HFF-Myc (cell line): Measurements from ENCODE around the gene XRCC1.

ENCODE experiments used
- DNase-seq: peaks from one replicate; pipeline ENCODE4 v3.0.0-alpha.2; 2011; ENCODE audit warnings: low read depth; ENCODE audit errors: extremely low read depth
- H3K4me3 ChIP-seq: replicated peaks from 2 replicates; pipeline ENCODE4 v1.5.1; 2011; ENCODE audit warnings: low read depth, mild to moderate bottlenecking, control low read depth, low read length
- TF ChIP-seq, protein P1 (sequence below): IDR thresholded peaks from 2 replicates; pipeline ENCODE4 v1.5.1; 2012; ENCODE audit warnings: mild to moderate bottlenecking, low read depth, low read length, control low read depth; ENCODE audit errors: missing control alignments

XRCC1 gene

DNA sequence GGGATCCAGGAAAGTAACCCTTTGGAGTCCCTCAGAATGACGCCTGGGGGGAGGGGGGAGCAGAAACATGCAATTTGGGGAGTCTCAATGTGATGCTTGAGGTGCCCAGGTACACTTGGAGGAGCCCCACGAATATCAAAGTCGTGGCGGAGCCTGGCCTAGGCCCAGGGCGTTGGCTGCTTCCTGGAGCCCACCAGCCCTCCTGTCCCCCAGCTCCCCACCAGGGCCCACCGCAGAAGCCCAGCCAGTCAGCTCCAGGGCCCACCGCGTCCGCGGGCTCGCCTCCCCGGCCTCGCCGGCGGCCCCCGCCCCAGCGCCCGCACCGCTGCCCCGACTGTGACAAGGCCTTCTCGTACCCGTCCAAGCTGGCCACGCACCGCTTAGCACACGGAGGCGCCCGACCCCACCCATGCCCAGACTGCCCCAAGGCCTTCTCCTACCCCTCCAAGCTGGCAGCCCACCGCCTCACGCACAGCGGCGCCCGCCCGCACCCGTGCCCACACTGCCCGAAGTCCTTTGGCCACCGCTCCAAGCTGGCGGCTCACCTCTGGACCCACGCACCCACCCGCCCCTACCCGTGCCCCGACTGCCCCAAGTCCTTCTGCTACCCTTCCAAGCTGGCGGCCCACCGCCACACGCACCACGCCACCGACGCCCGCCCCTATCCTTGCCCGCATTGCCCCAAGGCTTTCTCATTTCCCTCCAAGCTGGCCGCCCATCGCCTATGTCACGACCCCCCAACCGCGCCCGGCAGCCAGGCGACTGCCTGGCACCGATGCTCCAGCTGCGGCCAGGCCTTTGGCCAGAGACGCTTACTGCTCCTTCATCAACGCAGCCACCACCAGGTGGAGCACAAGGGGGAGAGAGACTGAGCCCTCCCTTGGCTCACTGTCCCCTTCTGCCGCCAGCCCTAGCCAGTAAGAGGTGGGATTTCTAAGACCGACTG, 40.2 kb downstream of the XRCC1 start:
- TF ChIP-seq, protein P1, sequence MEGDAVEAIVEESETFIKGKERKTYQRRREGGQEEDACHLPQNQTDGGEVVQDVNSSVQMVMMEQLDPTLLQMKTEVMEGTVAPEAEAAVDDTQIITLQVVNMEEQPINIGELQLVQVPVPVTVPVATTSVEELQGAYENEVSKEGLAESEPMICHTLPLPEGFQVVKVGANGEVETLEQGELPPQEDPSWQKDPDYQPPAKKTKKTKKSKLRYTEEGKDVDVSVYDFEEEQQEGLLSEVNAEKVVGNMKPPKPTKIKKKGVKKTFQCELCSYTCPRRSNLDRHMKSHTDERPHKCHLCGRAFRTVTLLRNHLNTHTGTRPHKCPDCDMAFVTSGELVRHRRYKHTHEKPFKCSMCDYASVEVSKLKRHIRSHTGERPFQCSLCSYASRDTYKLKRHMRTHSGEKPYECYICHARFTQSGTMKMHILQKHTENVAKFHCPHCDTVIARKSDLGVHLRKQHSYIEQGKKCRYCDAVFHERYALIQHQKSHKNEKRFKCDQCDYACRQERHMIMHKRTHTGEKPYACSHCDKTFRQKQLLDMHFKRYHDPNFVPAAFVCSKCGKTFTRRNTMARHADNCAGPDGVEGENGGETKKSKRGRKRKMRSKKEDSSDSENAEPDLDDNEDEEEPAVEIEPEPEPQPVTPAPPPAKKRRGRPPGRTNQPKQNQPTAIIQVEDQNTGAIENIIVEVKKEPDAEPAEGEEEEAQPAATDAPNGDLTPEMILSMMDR = peak; percentile 62

DNA sequence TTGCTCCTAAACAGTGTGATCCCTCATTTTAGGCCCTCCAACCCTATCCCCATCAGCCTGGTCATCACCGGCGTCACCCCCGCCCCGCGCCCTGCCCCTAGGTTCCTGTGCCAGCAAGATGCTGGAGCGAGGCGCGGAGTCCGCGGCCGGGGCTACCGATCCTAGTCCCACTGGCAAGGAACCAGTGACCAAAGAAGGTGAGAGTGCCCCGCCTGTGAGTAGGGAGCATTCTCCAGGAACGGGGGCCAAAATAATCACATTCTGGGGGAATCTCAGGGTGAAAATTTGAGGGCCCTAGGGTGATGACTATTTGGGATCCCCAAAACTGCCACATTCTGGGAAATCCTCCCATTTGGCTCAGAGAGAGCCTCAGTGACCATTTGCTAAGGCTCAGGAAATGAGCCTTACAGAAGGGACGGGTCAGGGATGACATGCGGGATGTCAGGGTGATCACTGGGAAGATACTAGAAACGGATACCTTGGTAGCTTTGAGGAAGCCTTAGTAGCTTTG, 41.0 kb downstream of the XRCC1 start:
- H3K4me3 ChIP-seq = peak overlapping the region; percentile 48
- TF ChIP-seq, protein P1 = no peak
- no peak for DNase-seq

More for the DNA sequence above, 40.2 kb downstream of the XRCC1 start:
- H3K4me3 ChIP-seq = no peak overlapping the region
- DNase-seq = no peak

DNA sequence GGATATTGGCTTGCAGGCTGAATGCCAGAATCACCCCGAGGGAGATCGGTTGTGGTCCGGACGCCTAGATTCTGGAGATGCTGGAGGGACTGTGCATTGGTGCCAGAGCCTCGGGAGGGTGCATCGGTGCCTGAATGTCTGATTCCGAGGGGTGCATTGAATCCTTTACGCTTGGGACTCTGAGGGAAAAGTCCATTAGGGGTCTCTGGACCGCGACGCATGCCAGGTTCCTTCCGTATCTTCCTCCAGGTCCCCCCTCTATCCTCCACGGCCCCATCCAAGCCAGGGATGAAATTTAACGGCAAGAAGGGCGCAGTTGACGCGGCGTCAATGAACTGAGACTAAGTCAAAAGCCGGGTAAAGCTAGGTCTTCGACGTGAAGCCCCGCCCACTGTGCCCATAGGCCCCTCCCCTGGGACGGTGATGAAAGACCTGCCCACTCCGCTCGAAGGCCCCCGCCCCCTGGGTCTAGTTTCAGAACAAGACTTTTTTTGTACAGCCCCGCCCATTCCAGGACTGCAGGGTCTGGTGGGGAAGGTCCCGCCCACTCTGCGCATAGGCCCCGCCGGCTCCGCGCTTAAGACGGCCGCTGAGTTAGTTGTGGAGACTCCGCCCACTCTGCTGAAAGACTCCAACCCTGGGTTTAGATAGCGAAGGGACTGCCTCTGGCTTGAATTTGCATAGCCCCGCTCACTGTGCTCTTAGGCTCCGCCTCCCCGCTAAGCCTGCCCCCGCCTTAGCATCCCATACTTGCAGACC, 41.6 kb downstream of the XRCC1 start:
- TF ChIP-seq, protein P1 = no peak
- H3K4me3 ChIP-seq = peak overlapping the region; percentile 48
- DNase-seq = peak; percentile 98

DNA sequence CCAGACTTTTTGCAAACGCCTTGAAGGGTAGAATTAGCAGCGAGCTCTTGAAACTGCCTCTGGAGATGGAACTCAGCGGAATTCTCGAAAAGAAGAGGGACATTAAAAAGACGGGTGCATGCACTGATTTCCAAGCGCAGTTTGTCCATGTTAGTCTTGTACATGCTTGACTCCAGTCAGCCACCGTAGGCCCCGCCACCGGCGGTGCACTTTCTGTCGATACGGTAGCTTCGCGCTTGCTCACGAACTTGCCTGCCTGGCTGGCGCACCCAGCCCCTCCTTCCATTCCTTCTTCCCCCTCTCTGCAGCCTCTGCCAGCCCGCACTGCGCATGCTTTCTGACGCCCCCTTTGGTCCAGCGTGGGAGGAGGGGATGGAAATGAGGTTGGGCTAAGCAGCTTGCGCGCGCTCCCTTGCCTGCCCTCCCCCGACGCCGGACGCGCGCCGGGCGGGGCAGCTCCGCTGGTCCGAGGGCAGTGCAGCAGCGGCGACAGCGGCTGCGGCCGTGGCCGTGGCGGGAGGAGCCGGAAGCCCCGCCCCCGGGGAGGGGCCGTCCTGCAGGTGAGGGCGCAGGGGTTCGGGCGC, 42.3 kb downstream of the XRCC1 start, which contains the start of gene ZNF575:
Gene ZNF575 (plus strand): TSS at position 227 of the 584 bp plus-strand sequence. CDS start 1,235 bp downstream, outside the sequence.
- TF ChIP-seq, protein P1 = no peak
- peak; percentile 81 for DNase-seq
- H3K4me3 ChIP-seq = peak within 1 kb of the TSS; percentile 48

DNA sequence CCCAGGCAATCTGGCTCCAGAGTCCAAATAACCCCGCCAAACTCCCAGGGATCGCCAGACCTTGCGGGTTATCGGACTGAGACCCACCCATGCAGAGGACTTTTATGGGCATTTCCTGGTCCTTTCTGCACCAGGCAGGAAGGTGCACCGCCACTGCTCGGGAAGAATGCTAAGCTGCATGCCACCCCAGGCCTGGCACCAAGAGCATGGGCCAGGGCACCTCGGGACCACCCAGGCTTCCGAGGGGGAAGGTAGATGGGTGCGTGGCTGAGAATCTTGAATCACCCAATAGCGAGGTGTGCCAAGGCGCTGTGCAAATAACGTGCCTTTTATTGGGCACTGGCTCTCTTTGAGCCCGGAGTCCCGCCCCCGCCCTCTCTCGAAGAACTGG, 42.8 kb downstream of the XRCC1 start:
- DNase-seq = no peak

More for the DNA sequence above, 42.8 kb downstream of the XRCC1 start:
- TF ChIP-seq, protein P1 = no peak
- H3K4me3 ChIP-seq = peak overlapping the region; percentile 48
